GM18861 (cell line): ENCODE results near the gene LRRC8D.
"Not testable (repeated sequence)": the region's sequence is repeated elsewhere in the genome, so short reads cannot be mapped to it uniquely, and the experiment has no call there.

Experiments
- ATAC-seq: cut with Tn5 transposase; IDR thresholded peaks from one replicate; pipeline ENCODE4 v1.9.1; 2021; ENCODE audit not compliant: unreplicated experiment

LRRC8D gene

GRCh38 chr1:89820422-89821321, at the start of gene LRRC8D:
Gene LRRC8D, plus strand, starts transcription at chr1:89821032. Its CDS starts 112,037 bp downstream, at chr1:89933069.
- peak; percentile 62 for ATAC-seq

GRCh38 chr1:89771991-89772560, 48.8 kb upstream of the LRRC8D start:
- ATAC-seq = no peak

GRCh38 chr1:89776104-89776503, 44.7 kb upstream of the LRRC8D start:
- not testable (repeated sequence) for ATAC-seq

- not testable (repeated sequence) for ATAC-seq
Observed at GRCh38 chr1:89777271-89777670, 43.6 kb upstream of the LRRC8D start.

- ATAC-seq = no peak
Observed at GRCh38 chr1:89779151-89779940, 41.5 kb upstream of the LRRC8D start.

- ATAC-seq = no peak
Observed at GRCh38 chr1:89780721-89781120, 40.1 kb upstream of the LRRC8D start.

- peak; percentile 81 for ATAC-seq
Observed at GRCh38 chr1:89781494-89782126, 39.2 kb upstream of the LRRC8D start.

GRCh38 chr1:89786628-89787214, 34.1 kb upstream of the LRRC8D start:
- ATAC-seq = no peak

GRCh38 chr1:89790592-89790991, 30.2 kb upstream of the LRRC8D start:
- ATAC-seq = no peak

GRCh38 chr1:89791064-89791726, 29.6 kb upstream of the LRRC8D start:
- no peak for ATAC-seq

GRCh38 chr1:89794406-89794805, 26.4 kb upstream of the LRRC8D start:
- ATAC-seq = no peak

GRCh38 chr1:89795571-89795970, 25.3 kb upstream of the LRRC8D start:
- ATAC-seq = not testable (repeated sequence)

GRCh38 chr1:89797876-89798275, 23.0 kb upstream of the LRRC8D start:
- ATAC-seq = not testable (repeated sequence)

- ATAC-seq = no peak
Observed at GRCh38 chr1:89799495-89799894, 21.3 kb upstream of the LRRC8D start.

- no peak for ATAC-seq
Observed at GRCh38 chr1:89800022-89800655, 20.7 kb upstream of the LRRC8D start.

- no peak for ATAC-seq
Observed at GRCh38 chr1:89800718-89801117, 20.1 kb upstream of the LRRC8D start.

GRCh38 chr1:89802051-89802450, 18.8 kb upstream of the LRRC8D start:
- ATAC-seq = no peak

- ATAC-seq = no peak
Observed at GRCh38 chr1:89802841-89803240, 18.0 kb upstream of the LRRC8D start.

GRCh38 chr1:89804642-89805237, 16.1 kb upstream of the LRRC8D start:
- peak; percentile 68 for ATAC-seq
